Activated naive CD8-positive, alpha-beta T cell treated with anti-CD3 and anti-CD28 coated beads, Interleukin-2, amount 50 U/mL, for 24 hours (primary cell): Measurements from ENCODE around the gene HP.

Experiments used
- ATAC-seq: fragments of 150-1000 bp; cut with Tn5 transposase; one replicate; pipeline ENCODE4 v1.10.0; 2021
- DNase-seq: peaks from one replicate; pipeline ENCODE4 v3.0.0; 2021
- H3K27ac Mint-ChIP-seq: one replicate; pipeline ENCODE4 v1.8.0; 2021; ENCODE audit warnings: mild to moderate bottlenecking, mixed read lengths
- H3K27me3 Mint-ChIP-seq: one replicate; pipeline ENCODE4 v1.8.0; 2021; ENCODE audit warnings: mixed read lengths
- H3K36me3 Mint-ChIP-seq: one replicate; pipeline ENCODE4 v1.8.0; 2021; ENCODE audit warnings: low read depth, mixed read lengths
- H3K4me1 Mint-ChIP-seq: one replicate; pipeline ENCODE4 v1.8.0; 2021; ENCODE audit warnings: mixed read lengths
- H3K4me3 Mint-ChIP-seq: one replicate; pipeline ENCODE4 v1.8.0; 2021; ENCODE audit warnings: mild to moderate bottlenecking, moderate library complexity, mixed read lengths
- H3K9me3 Mint-ChIP-seq: one replicate; pipeline ENCODE4 v1.8.0; 2021; ENCODE audit warnings: mixed read lengths

The HP gene

GRCh38 chr16:72025404-72026114 lies 28.7 kb upstream of the HP start:
- ATAC-seq (no peak), DNase-seq (no peak)
- H3K4me3 Mint-ChIP-seq, result no peak overlapping the region
- H3K4me1 Mint-ChIP-seq, result no peaks in the 10 kb centered on the region
- peaks cover 28% of the 10 kb centered on the region for H3K36me3 Mint-ChIP-seq
- H3K9me3 Mint-ChIP-seq, result no peaks in the 10 kb centered on the region
- no peak overlapping the region for H3K27ac Mint-ChIP-seq
- no peaks in the 10 kb centered on the region for H3K27me3 Mint-ChIP-seq

GRCh38 chr16:72027669-72028378 lies 26.5 kb upstream of the HP start:
- no peak overlapping the region for H3K4me3 Mint-ChIP-seq
- no peaks in the 10 kb centered on the region for H3K9me3 Mint-ChIP-seq
- H3K36me3 Mint-ChIP-seq, result peaks cover 24% of the 10 kb centered on the region
- DNase-seq (no peak), ATAC-seq (no peak)
- no peaks in the 10 kb centered on the region for H3K27me3 Mint-ChIP-seq
- no peaks in the 10 kb centered on the region for H3K4me1 Mint-ChIP-seq
- no peak overlapping the region for H3K27ac Mint-ChIP-seq

- no peak for ATAC-seq
- Mint-ChIP-seq H3K4me3 (no peak overlapping the region), H3K27me3 (no peaks in the 10 kb centered on the region), H3K27ac (no peak overlapping the region), H3K9me3 (no peaks in the 10 kb centered on the region), H3K36me3 (peaks cover 18% of the 10 kb centered on the region), H3K4me1 (no peaks in the 10 kb centered on the region)
- DNase-seq, result no peak
Measured at GRCh38 chr16:72029567-72030271, 24.6 kb upstream of the HP start.

GRCh38 chr16:72033437-72033836 lies 20.9 kb upstream of the HP start:
- no peak for ATAC-seq
- Mint-ChIP-seq H3K27me3 (no peaks in the 10 kb centered on the region), H3K9me3 (no peaks in the 10 kb centered on the region), H3K27ac (no peak overlapping the region), H3K4me3 (no peak overlapping the region), H3K36me3 (peaks cover 1% of the 10 kb centered on the region), H3K4me1 (no peaks in the 10 kb centered on the region)
- DNase-seq, result no peak

GRCh38 chr16:72036098-72036497 lies 18.2 kb upstream of the HP start:
- H3K27me3 Mint-ChIP-seq, result no peaks in the 10 kb centered on the region
- no peak overlapping the region for H3K27ac Mint-ChIP-seq
- no peak overlapping the region for H3K4me3 Mint-ChIP-seq
- no peaks in the 10 kb centered on the region for H3K9me3 Mint-ChIP-seq
- H3K36me3 Mint-ChIP-seq, result peaks cover 1% of the 10 kb centered on the region
- no peak for DNase-seq
- ATAC-seq, result no peak
- H3K4me1 Mint-ChIP-seq, result no peaks in the 10 kb centered on the region

- H3K4me1 Mint-ChIP-seq, result no peaks in the 10 kb centered on the region
- DNase-seq (no peak), ATAC-seq (no peak)
- H3K27ac Mint-ChIP-seq, result no peak overlapping the region
- H3K27me3 Mint-ChIP-seq, result no peaks in the 10 kb centered on the region
- no peak overlapping the region for H3K4me3 Mint-ChIP-seq
- H3K9me3 Mint-ChIP-seq, result no peaks in the 10 kb centered on the region
- H3K36me3 Mint-ChIP-seq, result peaks cover 6% of the 10 kb centered on the region
Measured at GRCh38 chr16:72042157-72042660, 12.1 kb upstream of the HP start.

- ATAC-seq, result no peak
Measured at GRCh38 chr16:72043058-72043457, 11.2 kb upstream of the HP start.

GRCh38 chr16:72043539-72043938 lies 10.8 kb upstream of the HP start:
- Mint-ChIP-seq H3K4me1 (no peaks in the 10 kb centered on the region), H3K9me3 (no peaks in the 10 kb centered on the region), H3K36me3 (peaks cover 6% of the 10 kb centered on the region), H3K27me3 (no peaks in the 10 kb centered on the region), H3K27ac (no peak overlapping the region), H3K4me3 (no peak overlapping the region)
- no peak for DNase-seq
- ATAC-seq, result no peak

More at GRCh38 chr16:72043058-72043457, 11.2 kb upstream of the HP start:
- peaks cover 6% of the 10 kb centered on the region for H3K36me3 Mint-ChIP-seq
- H3K4me3 Mint-ChIP-seq, result no peak overlapping the region
- DNase-seq, result no peak
- no peaks in the 10 kb centered on the region for H3K4me1 Mint-ChIP-seq
- no peaks in the 10 kb centered on the region for H3K27me3 Mint-ChIP-seq
- no peak overlapping the region for H3K27ac Mint-ChIP-seq
- H3K9me3 Mint-ChIP-seq, result no peaks in the 10 kb centered on the region

- Mint-ChIP-seq H3K27ac (no peak overlapping the region), H3K4me1 (no peaks in the 10 kb centered on the region), H3K4me3 (no peak overlapping the region), H3K27me3 (no peaks in the 10 kb centered on the region), H3K36me3 (peaks cover 11% of the 10 kb centered on the region), H3K9me3 (peaks cover 5% of the 10 kb centered on the region)
- DNase-seq (no peak), ATAC-seq (no peak)
Measured at GRCh38 chr16:72044296-72044695, 10.0 kb upstream of the HP start.

GRCh38 chr16:72044825-72045359 lies 9.4 kb upstream of the HP start:
- no peak for ATAC-seq
- H3K27ac Mint-ChIP-seq, result no peak overlapping the region
- H3K27me3 Mint-ChIP-seq, result no peaks in the 10 kb centered on the region
- no peak overlapping the region for H3K4me3 Mint-ChIP-seq
- H3K4me1 Mint-ChIP-seq, result no peaks in the 10 kb centered on the region
- H3K9me3 Mint-ChIP-seq, result peaks cover 10% of the 10 kb centered on the region
- peaks cover 14% of the 10 kb centered on the region for H3K36me3 Mint-ChIP-seq
- no peak for DNase-seq

- Mint-ChIP-seq H3K4me3 (no peak overlapping the region), H3K27me3 (no peaks in the 10 kb centered on the region), H3K36me3 (peaks cover 12% of the 10 kb centered on the region), H3K27ac (no peak overlapping the region), H3K9me3 (peaks cover 17% of the 10 kb centered on the region), H3K4me1 (no peaks in the 10 kb centered on the region)
- ATAC-seq (no peak), DNase-seq (no peak)
Measured at GRCh38 chr16:72049110-72049509, 5.2 kb upstream of the HP start.

GRCh38 chr16:72050769-72051464 lies 3.4 kb upstream of the HP start:
- Mint-ChIP-seq H3K4me3 (no peak overlapping the region), H3K9me3 (peaks cover 17% of the 10 kb centered on the region), H3K4me1 (no peaks in the 10 kb centered on the region), H3K27ac (no peak overlapping the region), H3K27me3 (no peaks in the 10 kb centered on the region), H3K36me3 (peaks cover 10% of the 10 kb centered on the region)
- no peak for DNase-seq
- no peak for ATAC-seq

GRCh38 chr16:72051818-72052217 lies 2.5 kb upstream of the HP start:
- H3K27me3 Mint-ChIP-seq, result no peaks in the 10 kb centered on the region
- H3K36me3 Mint-ChIP-seq, result peaks cover 10% of the 10 kb centered on the region
- no peak overlapping the region for H3K4me3 Mint-ChIP-seq
- no peak for ATAC-seq
- H3K27ac Mint-ChIP-seq, result no peak overlapping the region
- no peaks in the 10 kb centered on the region for H3K4me1 Mint-ChIP-seq
- peaks cover 17% of the 10 kb centered on the region for H3K9me3 Mint-ChIP-seq
- no peak for DNase-seq

GRCh38 chr16:72055911-72056310 lies 1.6 kb downstream of the HP start:
- no peak for ATAC-seq
- H3K36me3 Mint-ChIP-seq, result no peaks in the 10 kb centered on the region
- no peak overlapping the region for H3K4me3 Mint-ChIP-seq
- no peak overlapping the region for H3K27ac Mint-ChIP-seq
- H3K27me3 Mint-ChIP-seq, result no peaks in the 10 kb centered on the region
- no peaks in the 10 kb centered on the region for H3K9me3 Mint-ChIP-seq
- no peaks in the 10 kb centered on the region for H3K4me1 Mint-ChIP-seq
- DNase-seq, result no peak
